Esophagus squamous epithelium (tissue), 5 donors: ENCODE results near the gene POMP. TPM values are rescaled to one million over a fixed set of nuclear protein-coding genes. Genes with fewer than 3 reads are reported as not detected.

ENCODE experiments used
- DNase-seq: peaks from one replicate; lab custom pipeline; 2025; lab: John Stamatoyannopoulos, UW
- H3K27ac ChIP-seq, 4 donors: fragments of 200-600 bp; sonication (generic); one replicate each; pipeline ENCODE4 v1.5.1; 2016 to 2019; ENCODE audit warnings: mild to moderate bottlenecking in 1 of 4
- H3K27me3 ChIP-seq, 4 donors: fragments of 200-600 bp; sonication (generic); 1 replicate in 3 of 4; 2 replicates in 1 of 4; pipeline versions ENCODE4 v1.5.1 to v1.6.0; 2017 to 2021; ENCODE audit warnings: antibody characterized with exemption in 1 of 4
- H3K36me3 ChIP-seq, 3 donors: fragments of 200-600 bp; sonication (generic); one replicate each; pipeline ENCODE4 v1.5.1; 2016 to 2019
- H3K4me1 ChIP-seq, 3 donors: fragments of 200-600 bp; sonication (generic); one replicate each; pipeline ENCODE4 v1.5.1; 2017 to 2019
- H3K4me3 ChIP-seq, 4 donors: fragments of 200-600 bp; sonication (generic); 1 replicate in 3 of 4; 2 replicates in 1 of 4; pipeline ENCODE4 v1.5.1; 2016 to 2019; ENCODE audit warnings: mild to moderate bottlenecking in 2 of 4, moderate library complexity in 1 of 4
- H3K9me3 ChIP-seq, 3 donors: fragments of 200-600 bp; sonication (generic); one replicate each; pipeline ENCODE4 v1.5.1; 2016 to 2019
- POLR2A ChIP-seq, 4 donors: fragments of 450-650 bp; IDR thresholded peaks; one replicate each; pipeline ENCODE4 v1.6.1; 2017; ENCODE audit warnings: antibody characterized with exemption in 4 of 4, mild to moderate bottlenecking in 4 of 4, moderate library complexity in 3 of 4
- WGBS, 2 donors: methylation state at CpG; one replicate each; pipeline ENCODE4 v1.1.5; 2018; 5-methylcytosine and 5-hydroxymethylcytosine counted together
- intact Hi-C: fragments of 100-400 bp; cut with DNase I; formaldehyde crosslinking; loops from one replicate; pipeline ENCODE4 v1.15.0; 2022
- total RNA-seq, 4 donors: library from RNA; depleted of rRNA; stranded (reverse); fragments of >200 nt; gene quantifications; one replicate each; pipeline ENCODE4 v1.1.0, GENCODE V29; 2016
- TF ChIP-seq, protein P1 (sequence below), 6 experiments: fragments of 450-650 bp in 4 of 6; fragments of 200-600 bp in 2 of 6; sonication (generic) in 2 of 6; IDR thresholded peaks; one replicate each; pipeline ENCODE4 v1.5.1; 2016 to 2019; ENCODE audit warnings: antibody characterized with exemption in 6 of 6, mild to moderate bottlenecking in 4 of 6, moderate library complexity in 4 of 6
- donor health status: DM: yes; HTN: yes; CAD: no.

The POMP gene
- total RNA-seq, 4 donors from 2014 or later = 42.8 to 79.4 (median 65.3) TPM

GRCh38 chr13:28638756-28639155, 20.2 kb upstream of the POMP start:
- WGBS, 2 donors = 60 to 70% methylated on average over 3 of the region's 3 CpGs
- no peak overlapping the region for H3K4me3 ChIP-seq
- intact Hi-C loops = loop anchor here (5.0 kb wide), 1 partner anchor 311 kb away; no protein-coding TSS in a partner anchor
- H3K9me3 ChIP-seq = no peaks in the 10 kb centered on the region
- peaks cover 0 to 7% (median 0%) of the 10 kb centered on the region in 3 donors for H3K4me1 ChIP-seq
- no peaks in the 10 kb centered on the region for H3K36me3 ChIP-seq
- no peak overlapping the region for H3K27ac ChIP-seq
- no peak for TF ChIP-seq POLR2A (IDR thresholded peaks at IDR 0.05)
- TF ChIP-seq, protein P1, sequence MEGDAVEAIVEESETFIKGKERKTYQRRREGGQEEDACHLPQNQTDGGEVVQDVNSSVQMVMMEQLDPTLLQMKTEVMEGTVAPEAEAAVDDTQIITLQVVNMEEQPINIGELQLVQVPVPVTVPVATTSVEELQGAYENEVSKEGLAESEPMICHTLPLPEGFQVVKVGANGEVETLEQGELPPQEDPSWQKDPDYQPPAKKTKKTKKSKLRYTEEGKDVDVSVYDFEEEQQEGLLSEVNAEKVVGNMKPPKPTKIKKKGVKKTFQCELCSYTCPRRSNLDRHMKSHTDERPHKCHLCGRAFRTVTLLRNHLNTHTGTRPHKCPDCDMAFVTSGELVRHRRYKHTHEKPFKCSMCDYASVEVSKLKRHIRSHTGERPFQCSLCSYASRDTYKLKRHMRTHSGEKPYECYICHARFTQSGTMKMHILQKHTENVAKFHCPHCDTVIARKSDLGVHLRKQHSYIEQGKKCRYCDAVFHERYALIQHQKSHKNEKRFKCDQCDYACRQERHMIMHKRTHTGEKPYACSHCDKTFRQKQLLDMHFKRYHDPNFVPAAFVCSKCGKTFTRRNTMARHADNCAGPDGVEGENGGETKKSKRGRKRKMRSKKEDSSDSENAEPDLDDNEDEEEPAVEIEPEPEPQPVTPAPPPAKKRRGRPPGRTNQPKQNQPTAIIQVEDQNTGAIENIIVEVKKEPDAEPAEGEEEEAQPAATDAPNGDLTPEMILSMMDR (IDR thresholded peaks at IDR 0.05) = no peak
- H3K27me3 ChIP-seq = peaks cover 0 to 5% (median 0%) of the 10 kb centered on the region in 4 donors
- no peak for DNase-seq

- Histone ChIP-seq H3K36me3 (no peaks in the 10 kb centered on the region), H3K9me3 (no peaks in the 10 kb centered on the region), H3K27me3 (no peaks in the 10 kb centered on the region), H3K27ac (peak overlapping the region in 3 of 4 donors; percentile 3 to 46 (median 10)), H3K4me3 (no peak overlapping the region), H3K4me1 (peaks cover 0 to 7% (median 0%) of the 10 kb centered on the region in 3 donors)
- no peak for DNase-seq
- intact Hi-C loops = no loop called here
- TF ChIP-seq, protein P1 (IDR thresholded peaks at IDR 0.05) = no peak
- 53 to 68% methylated on average over 12 of the region's 12 CpGs for WGBS, 2 donors
These were observed 17.9 kb upstream of the POMP start for GRCh38 chr13:28640861-28641599.

DNA sequence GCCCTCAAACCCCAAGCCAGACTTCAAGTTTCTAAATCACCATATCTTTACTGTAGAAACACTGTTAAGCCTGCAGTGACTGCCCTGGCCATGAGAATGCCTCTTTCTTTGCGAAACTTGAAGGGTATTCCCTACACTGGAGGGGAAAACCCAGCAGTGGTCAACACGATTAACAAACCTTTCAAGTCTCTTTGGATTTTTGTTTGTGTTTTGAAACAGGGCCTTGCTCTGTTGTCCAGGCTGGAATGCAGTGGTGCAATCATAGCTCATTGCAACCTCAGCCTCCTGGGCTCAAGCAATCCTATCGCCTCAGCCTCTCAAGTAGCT, 17.4 kb upstream of the POMP start:
- no peak for DNase-seq
- H3K27ac ChIP-seq = peak overlapping the region in 3 of 4 donors; percentile 3 to 46 (median 10)
- TF ChIP-seq, protein P1 (IDR thresholded peaks at IDR 0.05) = no peak
- no peak for TF ChIP-seq POLR2A (IDR thresholded peaks at IDR 0.05)
- H3K9me3 ChIP-seq = no peaks in the 10 kb centered on the region
- WGBS, 2 donors = 53 to 63% methylated on average over 3 of the region's 3 CpGs
- intact Hi-C loops = no loop called here
- no peaks in the 10 kb centered on the region for H3K27me3 ChIP-seq
- H3K36me3 ChIP-seq = no peaks in the 10 kb centered on the region
- H3K4me3 ChIP-seq = no peak overlapping the region
- peaks cover 0 to 6% (median 0%) of the 10 kb centered on the region in 3 donors for H3K4me1 ChIP-seq

GRCh38 chr13:28650284-28650683, 8.6 kb upstream of the POMP start:
- Histone ChIP-seq H3K4me1 (no peaks in the 10 kb centered on the region), H3K36me3 (no peaks in the 10 kb centered on the region), H3K9me3 (no peaks in the 10 kb centered on the region), H3K27me3 (no peaks in the 10 kb centered on the region), H3K4me3 (no peak overlapping the region), H3K27ac (no peak overlapping the region)
- DNase-seq = no peak
- WGBS, 2 donors = 92 to 94% methylated on average over 2 of the region's 2 CpGs
- intact Hi-C loops = no loop called here
- TF ChIP-seq POLR2A (IDR thresholded peaks at IDR 0.05) = no peak
- TF ChIP-seq, protein P1 (IDR thresholded peaks at IDR 0.05) = no peak

DNA sequence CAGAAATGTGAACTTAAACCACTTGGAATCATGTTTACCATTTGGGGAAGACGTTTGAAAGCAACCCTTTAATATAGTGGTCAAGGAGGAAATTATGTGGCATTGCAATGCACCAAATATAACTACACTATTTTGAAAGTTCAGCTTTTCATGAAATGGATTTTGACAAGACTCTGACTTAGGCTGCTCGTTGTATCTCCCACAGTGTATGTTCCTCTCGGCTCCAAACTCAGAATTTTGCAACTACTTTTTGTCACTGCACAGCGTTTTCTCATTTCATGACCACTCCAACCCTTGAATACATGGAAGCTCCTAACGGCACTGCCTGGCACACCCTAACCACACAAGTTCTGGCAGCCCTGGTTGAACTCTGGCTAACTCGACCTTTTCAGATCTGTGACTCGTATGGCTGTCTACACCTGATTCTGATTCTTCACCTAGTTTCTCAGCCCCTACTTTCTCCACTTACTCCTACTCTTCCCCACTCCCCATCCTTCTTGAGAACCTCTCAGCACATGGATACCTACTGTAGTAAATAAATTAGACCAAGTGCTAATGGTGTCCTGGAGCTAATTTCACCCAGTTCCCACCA, 7.0 kb upstream of the POMP start:
- Histone ChIP-seq H3K4me1 (peaks cover 0 to 13% (median 0%) of the 10 kb centered on the region in 3 donors), H3K27me3 (no peaks in the 10 kb centered on the region), H3K27ac (no peak overlapping the region), H3K9me3 (no peaks in the 10 kb centered on the region), H3K36me3 (no peaks in the 10 kb centered on the region), H3K4me3 (no peak overlapping the region)
- DNase-seq = no peak
- TF ChIP-seq, protein P1 (IDR thresholded peaks at IDR 0.05) = no peak
- TF ChIP-seq POLR2A (IDR thresholded peaks at IDR 0.05) = no peak
- intact Hi-C loops = no loop called here
- WGBS, 2 donors = 49 to 60% methylated on average over 7 of the region's 7 CpGs
